A204.1 (cell line): ENCODE results near the gene LRRC1.

Experiments
- FAIRE-seq: peaks from 2 replicates; lab custom pipeline; 2012; peaks lifted over from hg19 to GRCh38; lab: Jason Lieb, UNC

Gene LRRC1

GRCh38 chr6:53967415-53967814 is 172.6 kb downstream of the LRRC1 start:
- FAIRE-seq, result no peak
